Measurements from ENCODE around the gene ARMCX6. TPM values are rescaled to one million over a fixed set of nuclear protein-coding genes. Genes with fewer than 3 reads are reported as not detected.

The ARMCX6 gene
- polyA plus RNA-seq, 1 of the 3 experiments (the other 2 are of a cell fraction) = 49.7 TPM

GRCh38 chrX:101642093-101642492 lies 24.3 kb upstream of the ARMCX6 start:
- H3K4me3 ChIP-seq (ENCODE audit: low read depth in 2 of 2, low read length in 1 of 2) = no peak overlapping the region
- CTCF ChIA-PET = interaction anchor here (0.5 kb wide), 1 partner anchor 290 kb away, joined by 3 read pairs; no protein-coding TSS in a partner anchor
- H3K9me3 ChIP-seq = no peaks in the 10 kb centered on the region
- no peaks in the 10 kb centered on the region for H3K9me2 ChIP-seq
- no peaks in the 10 kb centered on the region for H3K27me3 ChIP-seq (ENCODE audit: insufficient read depth)
- no peak for DNase-seq
- H3K36me3 ChIP-seq (replicated peaks in 1 of 2; ENCODE audit: control insufficient read depth in 1 of 2, insufficient read depth in 2 of 2, low read length in 1 of 2) = no peaks in the 10 kb centered on the region
- no peaks in the 10 kb centered on the region for H4K20me1 ChIP-seq (ENCODE audit: insufficient read depth)
- no peak overlapping the region for H3K9ac ChIP-seq
- no peak for TF ChIP-seq TEAD4 (IDR thresholded peaks at IDR 0.05; ENCODE audit: borderline replicate concordance, insufficient read depth)
- TF ChIP-seq FOSL2 (IDR thresholded peaks at IDR 0.05; ENCODE audit: borderline replicate concordance, low read depth) = no peak
- no peak for TF ChIP-seq JUND (IDR thresholded peaks at IDR 0.05)
- TF ChIP-seq ELF1 (IDR thresholded peaks at IDR 0.05) = no peak
- TF ChIP-seq EZH2phosphoT487 (IDR thresholded peaks at IDR 0.05; ENCODE audit: borderline replicate concordance, low read depth) = no peak
- no peak for TF ChIP-seq PBX3 (IDR thresholded peaks at IDR 0.05)
- TF ChIP-seq GATA2 (CRISPR knock-in tag; IDR thresholded peaks at IDR 0.05) = no peak
- H3K4me1 ChIP-seq (ENCODE audit: control insufficient read depth in 1 of 2, insufficient read depth in 2 of 2, low read depth in 1 of 2, low read length in 1 of 2) = no peaks in the 10 kb centered on the region
- no peak overlapping the region for H3K4me2 ChIP-seq
- no peaks in the 10 kb centered on the region for H3K79me2 ChIP-seq (ENCODE audit: insufficient read depth)
- POLR2A ChIA-PET = no interaction called here
- no peaks in the 10 kb centered on the region for H3F3A ChIP-seq (replicated peaks; ENCODE audit: insufficient read depth)
- WGBS (ENCODE audit: low lambda C conversion rate) = 18% methylated on average over 1 of the region's 1 CpG
- no peak overlapping the region for H2AFZ ChIP-seq (ENCODE audit: low read depth)
- H3K27ac ChIP-seq (ENCODE audit: low read depth in 2 of 2, low read length in 1 of 2) = no peak overlapping the region

GRCh38 chrX:101639583-101639982 lies 21.8 kb upstream of the ARMCX6 start:
- ChIA-PET CTCF (no interaction called here), POLR2A (no interaction called here)
- no peaks in the 10 kb centered on the region for H3F3A ChIP-seq (replicated peaks; ENCODE audit: insufficient read depth)
- no peaks in the 10 kb centered on the region for H4K20me1 ChIP-seq (ENCODE audit: insufficient read depth)
- H3K36me3 ChIP-seq (replicated peaks in 1 of 2; ENCODE audit: control insufficient read depth in 1 of 2, insufficient read depth in 2 of 2, low read length in 1 of 2) = no peaks in the 10 kb centered on the region
- H3K9ac ChIP-seq = no peak overlapping the region
- H3K9me3 ChIP-seq = no peaks in the 10 kb centered on the region
- H3K79me2 ChIP-seq (ENCODE audit: insufficient read depth) = no peaks in the 10 kb centered on the region
- no peaks in the 10 kb centered on the region for H3K9me2 ChIP-seq
- H3K4me3 ChIP-seq (ENCODE audit: low read depth in 2 of 2, low read length in 1 of 2) = no peak overlapping the region
- DNase-seq = no peak
- no peak overlapping the region for H3K27ac ChIP-seq (ENCODE audit: low read depth in 2 of 2, low read length in 1 of 2)
- no peak overlapping the region for H3K4me2 ChIP-seq
- H3K27me3 ChIP-seq (ENCODE audit: insufficient read depth) = no peaks in the 10 kb centered on the region
- TF ChIP-seq, protein P1, sequence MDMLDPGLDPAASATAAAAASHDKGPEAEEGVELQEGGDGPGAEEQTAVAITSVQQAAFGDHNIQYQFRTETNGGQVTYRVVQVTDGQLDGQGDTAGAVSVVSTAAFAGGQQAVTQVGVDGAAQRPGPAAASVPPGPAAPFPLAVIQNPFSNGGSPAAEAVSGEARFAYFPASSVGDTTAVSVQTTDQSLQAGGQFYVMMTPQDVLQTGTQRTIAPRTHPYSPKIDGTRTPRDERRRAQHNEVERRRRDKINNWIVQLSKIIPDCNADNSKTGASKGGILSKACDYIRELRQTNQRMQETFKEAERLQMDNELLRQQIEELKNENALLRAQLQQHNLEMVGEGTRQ (IDR thresholded peaks at IDR 0.05; ENCODE audit: borderline replicate concordance, low read depth, low read length) = no peak
- TF ChIP-seq, protein P2, sequence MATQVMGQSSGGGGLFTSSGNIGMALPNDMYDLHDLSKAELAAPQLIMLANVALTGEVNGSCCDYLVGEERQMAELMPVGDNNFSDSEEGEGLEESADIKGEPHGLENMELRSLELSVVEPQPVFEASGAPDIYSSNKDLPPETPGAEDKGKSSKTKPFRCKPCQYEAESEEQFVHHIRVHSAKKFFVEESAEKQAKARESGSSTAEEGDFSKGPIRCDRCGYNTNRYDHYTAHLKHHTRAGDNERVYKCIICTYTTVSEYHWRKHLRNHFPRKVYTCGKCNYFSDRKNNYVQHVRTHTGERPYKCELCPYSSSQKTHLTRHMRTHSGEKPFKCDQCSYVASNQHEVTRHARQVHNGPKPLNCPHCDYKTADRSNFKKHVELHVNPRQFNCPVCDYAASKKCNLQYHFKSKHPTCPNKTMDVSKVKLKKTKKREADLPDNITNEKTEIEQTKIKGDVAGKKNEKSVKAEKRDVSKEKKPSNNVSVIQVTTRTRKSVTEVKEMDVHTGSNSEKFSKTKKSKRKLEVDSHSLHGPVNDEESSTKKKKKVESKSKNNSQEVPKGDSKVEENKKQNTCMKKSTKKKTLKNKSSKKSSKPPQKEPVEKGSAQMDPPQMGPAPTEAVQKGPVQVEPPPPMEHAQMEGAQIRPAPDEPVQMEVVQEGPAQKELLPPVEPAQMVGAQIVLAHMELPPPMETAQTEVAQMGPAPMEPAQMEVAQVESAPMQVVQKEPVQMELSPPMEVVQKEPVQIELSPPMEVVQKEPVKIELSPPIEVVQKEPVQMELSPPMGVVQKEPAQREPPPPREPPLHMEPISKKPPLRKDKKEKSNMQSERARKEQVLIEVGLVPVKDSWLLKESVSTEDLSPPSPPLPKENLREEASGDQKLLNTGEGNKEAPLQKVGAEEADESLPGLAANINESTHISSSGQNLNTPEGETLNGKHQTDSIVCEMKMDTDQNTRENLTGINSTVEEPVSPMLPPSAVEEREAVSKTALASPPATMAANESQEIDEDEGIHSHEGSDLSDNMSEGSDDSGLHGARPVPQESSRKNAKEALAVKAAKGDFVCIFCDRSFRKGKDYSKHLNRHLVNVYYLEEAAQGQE (IDR thresholded peaks at IDR 0.05; ENCODE audit: low read depth, low read length) = no peak
- TF ChIP-seq PBX3 (IDR thresholded peaks at IDR 0.05) = no peak
- no peak for TF ChIP-seq NRF1 (IDR thresholded peaks at IDR 0.05; ENCODE audit: low read depth, low read length)
- TF ChIP-seq GABPA (IDR thresholded peaks at IDR 0.05; ENCODE audit: low read depth) = no peak
- TF ChIP-seq RCOR1 (IDR thresholded peaks at IDR 0.05; ENCODE audit: low read length) = no peak
- TF ChIP-seq, protein P3, sequence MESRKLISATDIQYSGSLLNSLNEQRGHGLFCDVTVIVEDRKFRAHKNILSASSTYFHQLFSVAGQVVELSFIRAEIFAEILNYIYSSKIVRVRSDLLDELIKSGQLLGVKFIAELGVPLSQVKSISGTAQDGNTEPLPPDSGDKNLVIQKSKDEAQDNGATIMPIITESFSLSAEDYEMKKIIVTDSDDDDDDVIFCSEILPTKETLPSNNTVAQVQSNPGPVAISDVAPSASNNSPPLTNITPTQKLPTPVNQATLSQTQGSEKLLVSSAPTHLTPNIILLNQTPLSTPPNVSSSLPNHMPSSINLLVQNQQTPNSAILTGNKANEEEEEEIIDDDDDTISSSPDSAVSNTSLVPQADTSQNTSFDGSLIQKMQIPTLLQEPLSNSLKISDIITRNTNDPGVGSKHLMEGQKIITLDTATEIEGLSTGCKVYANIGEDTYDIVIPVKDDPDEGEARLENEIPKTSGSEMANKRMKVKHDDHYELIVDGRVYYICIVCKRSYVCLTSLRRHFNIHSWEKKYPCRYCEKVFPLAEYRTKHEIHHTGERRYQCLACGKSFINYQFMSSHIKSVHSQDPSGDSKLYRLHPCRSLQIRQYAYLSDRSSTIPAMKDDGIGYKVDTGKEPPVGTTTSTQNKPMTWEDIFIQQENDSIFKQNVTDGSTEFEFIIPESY (IDR thresholded peaks at IDR 0.05; ENCODE audit: borderline replicate concordance, low read depth) = no peak
- TF ChIP-seq POLR2AphosphoS5 (IDR thresholded peaks at IDR 0.05; ENCODE audit: low read depth, low read length) = no peak
- TF ChIP-seq ELF1 (IDR thresholded peaks at IDR 0.05) = no peak
- TF ChIP-seq JUND (IDR thresholded peaks at IDR 0.05) = no peak
- no peak for TF ChIP-seq IRF3 (IDR thresholded peaks at IDR 0.05; ENCODE audit: low read depth, low read length)
- TF ChIP-seq MEF2A (IDR thresholded peaks at IDR 0.05; ENCODE audit: borderline replicate concordance, low read depth) = no peak
- no peak for TF ChIP-seq EP300 (IDR thresholded peaks at IDR 0.05; ENCODE audit: borderline replicate concordance in 1 of 2, low read depth in 1 of 2, low read length in 1 of 2)
- no peak overlapping the region for H2AFZ ChIP-seq (ENCODE audit: low read depth)
- no peaks in the 10 kb centered on the region for H3K4me1 ChIP-seq (ENCODE audit: control insufficient read depth in 1 of 2, insufficient read depth in 2 of 2, low read depth in 1 of 2, low read length in 1 of 2)

Measured in SK-N-SH (cell line).